Endothelial cell of umbilical vein (primary cell): ENCODE results near the gene ACSM5. TPM values are rescaled to one million over a fixed set of nuclear protein-coding genes. Genes with fewer than 3 reads are reported as not detected.

Experiments
- BruUV-seq: library from RNA; stranded (reverse); fragments of 400-500 nt; replicated peaks from 2 replicates; lab custom pipeline; 2021; lab: Mats Ljungman, UMichigan
- CTCF ChIA-PET: fragments of 300-600, 350-600 bp; sonication (Branson Sonifier 250); formaldehyde crosslinking; loops from one replicate; lab custom pipeline; 2021; ENCODE audit warnings: antibody characterized with exemption, inconsistent platforms; lab: Charles Lee
- POLR2A ChIA-PET: fragments of 300-600, 350-600 bp; sonication (Branson Sonifier 250); formaldehyde crosslinking; loops from one replicate; lab custom pipeline; 2021; ENCODE audit warnings: antibody characterized with exemption, inconsistent platforms; lab: Charles Lee
- DNase-seq: peaks from one replicate; pipeline ENCODE4 v3.0.0-alpha.2; 2011; ENCODE audit warnings: low read depth, low spot score
- FAIRE-seq: peaks from 2 replicates; lab custom pipeline; 2011; peaks lifted over from hg19 to GRCh38; lab: Jason Lieb, UNC
- H2AFZ ChIP-seq: 2 replicates; pipeline ENCODE4 v1.6.0; 2012; ENCODE audit warnings: low read depth, low read length, control low read depth, inconsistent platforms
- H3K27ac ChIP-seq: 2 replicates; pipeline ENCODE4 v1.5.1; 2011; ENCODE audit warnings: low read depth, mild to moderate bottlenecking, control low read depth, low read length, moderate library complexity; ENCODE audit not compliant: insufficient read depth
- H3K27me3 ChIP-seq, 2 experiments: 2 replicates each; pipeline versions ENCODE4 v1.6.0 to v1.6.1; 2011; ENCODE audit warnings: low read length in 2 of 2, mixed read lengths in 1 of 2; ENCODE audit not compliant: control insufficient read depth in 2 of 2, insufficient read depth in 2 of 2
- H3K36me3 ChIP-seq, 2 experiments: 2 replicates in 1 of 2; 3 replicates in 1 of 2; pipeline ENCODE4 v1.5.1; 2011; ENCODE audit warnings: low read length in 2 of 2, mild to moderate bottlenecking in 1 of 2, moderate library complexity in 1 of 2; ENCODE audit not compliant: control insufficient read depth in 2 of 2, insufficient read depth in 2 of 2; ENCODE audit errors: extremely low read depth in 1 of 2
- H3K4me1 ChIP-seq: 3 replicates; pipeline ENCODE4 v1.5.1; 2011; ENCODE audit warnings: mild to moderate bottlenecking, low read length; ENCODE audit not compliant: control insufficient read depth, insufficient read depth; ENCODE audit errors: extremely low read depth
- H3K4me2 ChIP-seq: 2 replicates; pipeline ENCODE4 v1.6.1; 2011; ENCODE audit warnings: low read length, control low read depth, mixed read lengths; ENCODE audit not compliant: insufficient read depth
- H3K4me3 ChIP-seq, 3 experiments: fragments of 200-600 bp in 1 of 3; sonication (generic), shearing (Covaris generic) in 1 of 3; replicated peaks in 1 of 3; 2 replicates each; pipeline ENCODE4 v1.5.1; 2011 to 2016; ENCODE audit warnings: control low read depth in 3 of 3, low read length in 3 of 3, mild to moderate bottlenecking in 2 of 3, inconsistent platforms in 1 of 3, low read depth in 1 of 3, moderate library complexity in 1 of 3; ENCODE audit not compliant: insufficient read depth in 1 of 3
- H3K79me2 ChIP-seq: 2 replicates; pipeline ENCODE4 v1.6.0; 2012; ENCODE audit warnings: low read length, inconsistent platforms; ENCODE audit not compliant: control insufficient read depth, insufficient read depth
- H3K9ac ChIP-seq: replicated peaks from 2 replicates; pipeline ENCODE3; 2011; ENCODE audit warnings: low read length, control low read depth; ENCODE audit not compliant: insufficient read depth; ENCODE audit errors: extremely low read depth
- H3K9me1 ChIP-seq: replicated peaks from 3 replicates; pipeline ENCODE4 v1.6.0; 2011; ENCODE audit warnings: mild to moderate bottlenecking, low read length; ENCODE audit not compliant: control insufficient read depth, insufficient read depth; ENCODE audit errors: extremely low read depth
- H3K9me3 ChIP-seq: replicated peaks from 2 replicates; pipeline ENCODE4 v1.5.1; 2012; ENCODE audit warnings: low read length, inconsistent platforms; ENCODE audit not compliant: control insufficient read depth, insufficient read depth
- H4K20me1 ChIP-seq: replicated peaks from 2 replicates; pipeline ENCODE3; 2011; ENCODE audit warnings: mild to moderate bottlenecking, low read length; ENCODE audit not compliant: control insufficient read depth, insufficient read depth; ENCODE audit errors: extremely low read depth
- EZH2 ChIP-seq: IDR thresholded peaks from 2 replicates; pipeline ENCODE4 v1.6.1; 2012; ENCODE audit warnings: borderline replicate concordance, low read depth, mild to moderate bottlenecking, moderate library complexity, low read length, inconsistent platforms; ENCODE audit not compliant: severe bottlenecking
- FOS ChIP-seq: IDR thresholded peaks from 2 replicates; pipeline ENCODE4 v1.6.1; 2011; ENCODE audit warnings: mild to moderate bottlenecking, low read length, moderate library complexity, borderline replicate concordance; ENCODE audit not compliant: insufficient read depth
- GATA2 ChIP-seq: IDR thresholded peaks from 2 replicates; pipeline ENCODE4 v1.7.0; 2011; ENCODE audit warnings: low read depth, mild to moderate bottlenecking, moderate library complexity, mixed read lengths, low read length; ENCODE audit not compliant: insufficient read length, insufficient read depth
- JUN ChIP-seq: IDR thresholded peaks from 2 replicates; pipeline ENCODE4 v1.6.1; 2011; ENCODE audit warnings: borderline replicate concordance, low read depth; ENCODE audit not compliant: insufficient read length, insufficient read depth
- POLR2A ChIP-seq: IDR thresholded peaks from 2 replicates; pipeline ENCODE4 v1.6.1; 2012; ENCODE audit warnings: low read depth, mild to moderate bottlenecking, control low read depth, low read length
- POLR2AphosphoS5 ChIP-seq: IDR thresholded peaks from 2 replicates; pipeline ENCODE4 v1.6.1; 2012; ENCODE audit warnings: low read depth, mild to moderate bottlenecking, control low read depth, low read length, moderate library complexity; ENCODE audit not compliant: insufficient read depth
- dilution Hi-C: fragments of 300-500 bp; cut with MboI; formaldehyde crosslinking; loops from one replicate; pipeline ENCODE4 v1.15.0; 2019; ENCODE audit warnings: low sequenced_read_pairs; ENCODE audit not compliant: extremely low pct_ligation_motif_present
- intact Hi-C: fragments of 100-400 bp; cut with micrococcal nuclease; formaldehyde crosslinking; loops from one replicate; pipeline ENCODE4 v1.10.0; 2022
- polyA plus RNA-seq, 4 experiments: library from polyadenylated mRNA; depleted of rRNA in 3 of 4; stranded (reverse) in 3 of 4; unstranded in 1 of 4; fragments of >200 nt; gene quantifications; 2 replicates each; pipeline versions ENCODE4 v1.2.1 to v1.2.3, GENCODE V29; 2011 to 2012; ENCODE audit warnings: missing spikeins in 1 of 4
- total RNA-seq: library from RNA; stranded (reverse); gene quantifications from 2 replicates; pipeline ENCODE4 v1.2.3, GENCODE V29; 2021
- TF ChIP-seq, protein P1 (sequence below), 2 donors: IDR thresholded peaks; 1 replicate in 1 of 2; 2 replicates in 1 of 2; pipeline ENCODE4 v1.5.1; 2011; ENCODE audit warnings: low read length in 2 of 2, mild to moderate bottlenecking in 2 of 2, moderate library complexity in 2 of 2, control low read depth in 1 of 2, inconsistent platforms in 1 of 2, low read depth in 1 of 2; ENCODE audit not compliant: insufficient read depth in 1 of 2; ENCODE audit errors: extremely low read depth in 1 of 2

Gene ACSM5
- total and polyA plus RNA-seq, 2 donors (not counting 3 experiments of a cell fraction or from before 2014, with no cell fraction given): 0.06 TPM; not detected in 1

GRCh38 chr16:20363191-20363590 lies 46.1 kb upstream of the ACSM5 start:
- H3K9me1 ChIP-seq: no peaks in the 10 kb centered on the region
- TF ChIP-seq POLR2AphosphoS5: no peak
- no peak for TF ChIP-seq GATA2
- no peak for TF ChIP-seq EZH2
- TF ChIP-seq JUN: no peak
- TF ChIP-seq, protein P1, sequence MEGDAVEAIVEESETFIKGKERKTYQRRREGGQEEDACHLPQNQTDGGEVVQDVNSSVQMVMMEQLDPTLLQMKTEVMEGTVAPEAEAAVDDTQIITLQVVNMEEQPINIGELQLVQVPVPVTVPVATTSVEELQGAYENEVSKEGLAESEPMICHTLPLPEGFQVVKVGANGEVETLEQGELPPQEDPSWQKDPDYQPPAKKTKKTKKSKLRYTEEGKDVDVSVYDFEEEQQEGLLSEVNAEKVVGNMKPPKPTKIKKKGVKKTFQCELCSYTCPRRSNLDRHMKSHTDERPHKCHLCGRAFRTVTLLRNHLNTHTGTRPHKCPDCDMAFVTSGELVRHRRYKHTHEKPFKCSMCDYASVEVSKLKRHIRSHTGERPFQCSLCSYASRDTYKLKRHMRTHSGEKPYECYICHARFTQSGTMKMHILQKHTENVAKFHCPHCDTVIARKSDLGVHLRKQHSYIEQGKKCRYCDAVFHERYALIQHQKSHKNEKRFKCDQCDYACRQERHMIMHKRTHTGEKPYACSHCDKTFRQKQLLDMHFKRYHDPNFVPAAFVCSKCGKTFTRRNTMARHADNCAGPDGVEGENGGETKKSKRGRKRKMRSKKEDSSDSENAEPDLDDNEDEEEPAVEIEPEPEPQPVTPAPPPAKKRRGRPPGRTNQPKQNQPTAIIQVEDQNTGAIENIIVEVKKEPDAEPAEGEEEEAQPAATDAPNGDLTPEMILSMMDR (IDR thresholded peaks at IDR 0.05; ENCODE audit: extremely low read depth in 1 of 2, insufficient read depth in 1 of 2, low read depth in 1 of 2, low read length in 2 of 2): no peak
- TF ChIP-seq FOS: no peak
- TF ChIP-seq POLR2A: no peak
- H3K4me3 ChIP-seq: no peak overlapping the region
- no peaks in the 10 kb centered on the region for H3K4me1 ChIP-seq
- no peaks in the 10 kb centered on the region for H4K20me1 ChIP-seq
- H3K27ac ChIP-seq: no peak overlapping the region
- no peaks in the 10 kb centered on the region for H3K27me3 ChIP-seq
- H2AFZ ChIP-seq: no peak overlapping the region
- H3K4me2 ChIP-seq: no peak overlapping the region
- ChIA-PET CTCF (interaction anchor here (0.6 to 1.7 kb wide), 2 partner anchors 13 to 1269 kb away, joined by 3 to 5 read pairs; no protein-coding TSS in a partner anchor), POLR2A (no interaction called here)
- DNase-seq: no peak
- H3K36me3 ChIP-seq: no peaks in the 10 kb centered on the region
- BruUV-seq: no TSS peak
- no peaks in the 10 kb centered on the region for H3K79me2 ChIP-seq
- H3K9ac ChIP-seq: no peak overlapping the region
- H3K9me3 ChIP-seq: no peaks in the 10 kb centered on the region
- dilution Hi-C loops: no loop called here
- intact Hi-C loops: no loop called here
- no peak for FAIRE-seq
